Breast epithelium (tissue), 3 donors: ENCODE results near the gene SIL1.

ENCODE experiments used
- CTCF ChIP-seq, 3 donors: fragments of 450-650 bp; IDR thresholded peaks; one replicate each; pipeline ENCODE4 v1.5.1; 2016 to 2017; ENCODE audit warnings: antibody characterized with exemption in 3 of 3, mild to moderate bottlenecking in 3 of 3, moderate library complexity in 3 of 3
- POLR2A ChIP-seq: fragments of 450-650 bp; IDR thresholded peaks from one replicate; pipeline ENCODE4 v1.6.1; 2016; ENCODE audit warnings: antibody characterized with exemption, mild to moderate bottlenecking, moderate library complexity

GRCh38 chr5:139186261-139186660, 11.9 kb downstream of the SIL1 start:
- TF ChIP-seq CTCF (IDR thresholded peaks at IDR 0.05) (no peak), POLR2A (no peak)
